OCI-LY3 (cell line): Measurements from ENCODE around the gene SERGEF.

Source experiments
- CTCF ChIP-seq: fragments of 200-600, 300-600 bp; sonication (generic); IDR thresholded peaks from 2 replicates; pipeline ENCODE4 v1.5.1; 2014; ENCODE audit warnings: antibody characterized with exemption, low read length, low read depth
- EZH2phosphoT487 ChIP-seq: fragments of 200-600 bp; shearing (Covaris generic); IDR thresholded peaks from 2 replicates; pipeline ENCODE4 v1.6.1; 2018; ENCODE audit warnings: antibody characterized with exemption, mixed run types, low read depth

DNA sequence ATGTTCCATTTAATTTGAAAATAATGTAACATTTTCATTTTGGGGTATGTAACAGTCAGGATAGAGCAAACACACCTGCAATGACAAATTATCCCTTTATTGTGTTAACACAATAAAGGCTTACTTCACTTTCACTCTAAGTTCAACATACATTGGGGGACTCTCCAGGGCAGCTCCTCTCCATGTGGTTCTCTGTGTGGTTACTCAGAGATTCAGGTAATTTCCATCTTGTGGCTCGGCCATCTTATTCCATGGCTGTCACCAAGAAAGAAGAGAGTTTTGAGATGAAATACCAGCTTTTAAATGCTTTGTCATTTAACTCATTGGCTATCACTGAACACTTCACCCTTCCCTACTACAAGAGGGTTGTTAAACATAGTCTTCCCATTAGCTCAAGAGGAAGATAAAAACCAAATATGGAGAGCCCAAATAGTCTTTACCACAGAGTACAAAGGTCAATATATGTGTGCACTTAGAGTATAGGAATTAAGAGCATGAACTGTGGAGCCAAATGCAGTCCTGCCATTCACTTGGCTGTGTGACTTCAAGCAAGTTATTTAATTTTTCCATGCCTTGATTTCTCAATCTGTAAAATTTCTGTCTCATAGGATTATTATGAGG lies 43.8 kb upstream of the SERGEF start:
- TF ChIP-seq CTCF = no peak
- no peak for TF ChIP-seq EZH2phosphoT487
